RWPE1 (cell line): ENCODE measurements around the gene BSND.

Source experiments
- CTCF ChIA-PET: fragments of 350-600 bp; sonication (Branson Sonifier 250); formaldehyde crosslinking; extraction: SDS; loops from one replicate; lab custom pipeline; 2021; lab: Yijun Ruan, JAX
- POLR2A ChIA-PET: fragments of 400-600 bp; formaldehyde crosslinking; extraction: SDS; loops from one replicate; lab custom pipeline; 2020; ENCODE audit warnings: antibody characterized with exemption; ENCODE audit not compliant: low non-redundant PET; lab: Yijun Ruan, JAX
- DNase-seq: peaks from one replicate; pipeline ENCODE4 v3.0.0; 2012; ENCODE audit warnings: low spot score
- H3K27ac ChIP-seq: fragments of 450-650 bp; 2 replicates; pipeline ENCODE4 v1.5.1; 2017
- CTCF ChIP-seq: fragments of 450-650 bp; conservative IDR thresholded peaks from 2 replicates; pipeline ENCODE4 v1.5.1; 2017; ENCODE audit warnings: low read depth, mild to moderate bottlenecking

BSND gene

GRCh38 chr1:55034476-55035133 lies 35.9 kb downstream of the BSND start:
- TF ChIP-seq CTCF: no peak
- no peak overlapping the region for H3K27ac ChIP-seq
- ChIA-PET POLR2A (no interaction called here), CTCF (interaction anchor here (0.5 to 1.7 kb wide), 4 partner anchors 12 to 38 kb away, joined by 3 to 11 read pairs (median 4); no protein-coding TSS in a partner anchor)
- DNase-seq: no peak

GRCh38 chr1:55035904-55036303 lies 37.2 kb downstream of the BSND start:
- POLR2A ChIA-PET: no interaction called here
- CTCF ChIA-PET: interaction anchor here (1.7 kb wide), 1 partner anchor 14 kb away, joined by 5 read pairs; no protein-coding TSS in a partner anchor
- no peak for DNase-seq
- no peak overlapping the region for H3K27ac ChIP-seq
- no peak for TF ChIP-seq CTCF

- POLR2A ChIA-PET: no interaction called here
- CTCF ChIA-PET: interaction anchor here (0.7 to 3.1 kb wide), 2 partner anchors 16 to 79 kb away, joined by 3 to 13 read pairs; no protein-coding TSS in a partner anchor
- H3K27ac ChIP-seq: peak overlapping the region; percentile 89
Observed at GRCh38 chr1:55037733-55038551, 39.2 kb downstream of the BSND start.

GRCh38 chr1:55038552-55038838 lies 39.8 kb downstream of the BSND start:
- POLR2A ChIA-PET: no interaction called here
- no peak for DNase-seq
- CTCF ChIA-PET: interaction anchor here (0.6 to 3.1 kb wide), 3 partner anchors 16 to 79 kb away, joined by 3 to 13 read pairs (median 3); no protein-coding TSS in a partner anchor
- H3K27ac ChIP-seq: peak overlapping the region; percentile 89
- no peak for TF ChIP-seq CTCF

More at GRCh38 chr1:55037733-55038551, 39.2 kb downstream of the BSND start:
- DNase-seq: no peak
- no peak for TF ChIP-seq CTCF

GRCh38 chr1:55038974-55039341 lies 40.2 kb downstream of the BSND start:
- CTCF ChIA-PET: interaction anchor here (0.6 to 3.1 kb wide), 3 partner anchors 17 to 80 kb away, joined by 3 to 13 read pairs (median 3); no protein-coding TSS in a partner anchor
- H3K27ac ChIP-seq: peak overlapping the region; percentile 89
- no peak for DNase-seq
- TF ChIP-seq CTCF: no peak
- POLR2A ChIA-PET: no interaction called here

- H3K27ac ChIP-seq: peak within 1 kb of the TSS; percentile 89
- TF ChIP-seq CTCF: no peak
- CTCF ChIA-PET: interaction anchor here (1.6 to 3.1 kb wide), 2 partner anchors 17 to 89 kb away, joined by 5 to 13 read pairs; no protein-coding TSS in a partner anchor
- DNase-seq: peak; percentile 92
- POLR2A ChIA-PET: no interaction called here
Observed at GRCh38 chr1:55039342-55040082, 40.8 kb downstream of the BSND start, which contains the start of gene PCSK9. TSS of gene PCSK9 (plus strand) at chr1:55039548. CDS start at chr1:55039838, 290 bp downstream.
